Neutrophil (primary cell): ENCODE measurements around the gene NNT.
"Not testable (repeated sequence)": the region's sequence is repeated elsewhere in the genome, so short reads cannot be mapped to it uniquely, and the experiment has no call there.

Experiments
- H3K27ac ChIP-seq: fragments of 200-600 bp; sonication (generic); 2 replicates; pipeline ENCODE4 v1.5.1; 2016; ENCODE audit warnings: mild to moderate bottlenecking, moderate library complexity
- H3K27me3 ChIP-seq: fragments of 200-600 bp; sonication (generic); 2 replicates; pipeline ENCODE4 v1.6.0; 2016; ENCODE audit warnings: mild to moderate bottlenecking
- H3K36me3 ChIP-seq: fragments of 200-600 bp; sonication (generic); 2 replicates; pipeline ENCODE4 v1.5.1; 2017
- H3K4me1 ChIP-seq, 2 experiments: fragments of 200-600 bp in 1 of 2; sonication (generic) in 1 of 2; 1 replicate in 1 of 2; 2 replicates in 1 of 2; pipeline versions ENCODE4 v1.5.1 to v1.6.1; 2013 to 2016; ENCODE audit warnings: low read depth in 1 of 2, low read length in 1 of 2, mild to moderate bottlenecking in 1 of 2, moderate library complexity in 1 of 2; ENCODE audit not compliant: control insufficient read depth in 1 of 2, insufficient read depth in 1 of 2
- H3K4me3 ChIP-seq, 2 experiments: fragments of 200-600 bp in 1 of 2; sonication (generic) in 1 of 2; 1 replicate in 1 of 2; 2 replicates in 1 of 2; pipeline ENCODE4 v1.5.1; 2013 to 2016; ENCODE audit warnings: low read depth in 1 of 2, low read length in 1 of 2, mild to moderate bottlenecking in 1 of 2, moderate library complexity in 1 of 2
- H3K9me3 ChIP-seq: fragments of 200-600 bp; sonication (generic); 2 replicates; pipeline ENCODE4 v1.5.1; 2016
- CTCF ChIP-seq: fragments of 200-600 bp; sonication (generic); IDR thresholded peaks from 2 replicates; pipeline ENCODE4 v1.5.1; 2016; ENCODE audit warnings: antibody characterized with exemption

Gene NNT

GRCh38 chr5:43584166-43584699 lies 18.7 kb upstream of the NNT start:
- H3K9me3 ChIP-seq, result no peaks in the 10 kb centered on the region
- TF ChIP-seq CTCF, result no peak
- H3K36me3 ChIP-seq, result no peaks in the 10 kb centered on the region
- H3K27ac ChIP-seq, result no peak overlapping the region
- no peak overlapping the region for H3K4me3 ChIP-seq
- H3K27me3 ChIP-seq, result no peaks in the 10 kb centered on the region
- no peaks in the 10 kb centered on the region for H3K4me1 ChIP-seq

- Histone ChIP-seq H3K27ac (no peak overlapping the region), H3K4me1 (no peaks in the 10 kb centered on the region), H3K36me3 (no peaks in the 10 kb centered on the region), H3K9me3 (no peaks in the 10 kb centered on the region), H3K27me3 (no peaks in the 10 kb centered on the region), H3K4me3 (no peak overlapping the region)
- no peak for TF ChIP-seq CTCF
Measured at GRCh38 chr5:43588842-43589241, 14.1 kb upstream of the NNT start.

- Histone ChIP-seq H3K4me1 (no peaks in the 10 kb centered on the region), H3K9me3 (no peaks in the 10 kb centered on the region), H3K27me3 (no peaks in the 10 kb centered on the region), H3K36me3 (no peaks in the 10 kb centered on the region), H3K27ac (no peak overlapping the region), H3K4me3 (no peak overlapping the region)
- no peak for TF ChIP-seq CTCF
Measured at GRCh38 chr5:43589310-43589709, 13.7 kb upstream of the NNT start.

- H3K36me3 ChIP-seq, result no peaks in the 10 kb centered on the region
- no peaks in the 10 kb centered on the region for H3K9me3 ChIP-seq
- H3K27ac ChIP-seq, result no peak overlapping the region
- H3K4me3 ChIP-seq, result no peak overlapping the region
- no peaks in the 10 kb centered on the region for H3K4me1 ChIP-seq
- no peaks in the 10 kb centered on the region for H3K27me3 ChIP-seq
- TF ChIP-seq CTCF, result no peak
Measured at GRCh38 chr5:43590700-43591099, 12.3 kb upstream of the NNT start.

- H3K36me3 ChIP-seq, result no peaks in the 10 kb centered on the region
- no peak for TF ChIP-seq CTCF
- no peak overlapping the region for H3K4me3 ChIP-seq
- no peaks in the 10 kb centered on the region for H3K9me3 ChIP-seq
- H3K4me1 ChIP-seq, result no peaks in the 10 kb centered on the region
- no peak overlapping the region for H3K27ac ChIP-seq
- no peaks in the 10 kb centered on the region for H3K27me3 ChIP-seq
Measured at GRCh38 chr5:43592363-43592762, 10.6 kb upstream of the NNT start.

- H3K27me3 ChIP-seq, H3K27ac ChIP-seq, H3K36me3 ChIP-seq, H3K4me3 ChIP-seq, H3K9me3 ChIP-seq: not testable (repeated sequence)
- H3K4me1 ChIP-seq, result peaks cover 18 to 19% of the 10 kb centered on the region in 2 experiments
Measured at GRCh38 chr5:43598927-43599326, 4.1 kb upstream of the NNT start.
